Measurements from ENCODE around the gene VWF. TPM values are rescaled to one million over a fixed set of nuclear protein-coding genes. Genes with fewer than 3 reads are reported as not detected.

Gene VWF
- total and polyA plus RNA-seq, 2 experiments from 2014 or later: 0.42 to 0.56 TPM

DNA sequence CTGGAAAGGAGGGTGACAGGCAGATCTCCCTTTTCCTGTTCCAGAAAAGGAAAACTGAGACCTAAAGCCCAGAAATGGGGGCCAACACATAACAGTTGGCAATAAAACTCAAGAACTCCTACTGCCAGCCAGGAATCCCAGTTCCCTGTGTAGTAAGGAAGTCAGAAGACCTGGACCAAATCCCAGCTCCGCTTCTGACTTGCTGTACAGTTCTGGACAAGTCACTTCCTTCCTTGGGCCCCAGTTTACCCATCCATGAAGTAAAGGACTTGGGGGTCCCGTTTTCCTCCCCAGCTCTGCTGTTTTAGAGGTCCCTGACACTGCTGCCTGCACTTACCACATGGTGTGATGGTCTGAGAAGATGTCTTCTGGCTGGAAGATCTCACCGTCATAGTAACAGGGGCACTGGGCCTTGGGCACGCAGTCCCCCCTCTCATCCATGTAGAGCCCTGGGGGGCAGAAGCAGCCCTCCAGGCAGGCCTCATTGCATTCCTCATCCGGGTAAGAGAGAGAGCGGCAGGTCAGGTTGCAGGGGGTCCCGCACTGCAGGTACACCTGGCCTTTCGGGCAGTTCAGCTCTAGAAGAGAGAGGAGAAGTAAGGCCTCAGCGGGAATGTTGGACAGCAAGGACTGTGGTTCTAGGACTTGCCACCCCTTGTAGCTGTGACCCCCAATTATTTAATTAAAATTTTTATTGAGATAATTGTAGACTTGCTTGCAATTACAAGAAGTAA lies 72.1 kb downstream of the VWF start:
- no peaks in the 10 kb centered on the region for H3K79me2 ChIP-seq (replicated peaks; ENCODE audit: insufficient read depth)
- 0 out of 2 replicates have a peak, but pooled peaks cover 3% of the 10 kb centered on the region for H3K9me2 ChIP-seq (ENCODE audit: insufficient read depth)
- no peak overlapping the region for H3K27ac Mint-ChIP-seq
- H3K4me3 Mint-ChIP-seq: no peak overlapping the region
- H3K27ac ChIP-seq (ENCODE audit: low read depth): no peak overlapping the region
- no peak overlapping the region for H3K4me2 ChIP-seq
- TF ChIP-seq, protein P1, sequence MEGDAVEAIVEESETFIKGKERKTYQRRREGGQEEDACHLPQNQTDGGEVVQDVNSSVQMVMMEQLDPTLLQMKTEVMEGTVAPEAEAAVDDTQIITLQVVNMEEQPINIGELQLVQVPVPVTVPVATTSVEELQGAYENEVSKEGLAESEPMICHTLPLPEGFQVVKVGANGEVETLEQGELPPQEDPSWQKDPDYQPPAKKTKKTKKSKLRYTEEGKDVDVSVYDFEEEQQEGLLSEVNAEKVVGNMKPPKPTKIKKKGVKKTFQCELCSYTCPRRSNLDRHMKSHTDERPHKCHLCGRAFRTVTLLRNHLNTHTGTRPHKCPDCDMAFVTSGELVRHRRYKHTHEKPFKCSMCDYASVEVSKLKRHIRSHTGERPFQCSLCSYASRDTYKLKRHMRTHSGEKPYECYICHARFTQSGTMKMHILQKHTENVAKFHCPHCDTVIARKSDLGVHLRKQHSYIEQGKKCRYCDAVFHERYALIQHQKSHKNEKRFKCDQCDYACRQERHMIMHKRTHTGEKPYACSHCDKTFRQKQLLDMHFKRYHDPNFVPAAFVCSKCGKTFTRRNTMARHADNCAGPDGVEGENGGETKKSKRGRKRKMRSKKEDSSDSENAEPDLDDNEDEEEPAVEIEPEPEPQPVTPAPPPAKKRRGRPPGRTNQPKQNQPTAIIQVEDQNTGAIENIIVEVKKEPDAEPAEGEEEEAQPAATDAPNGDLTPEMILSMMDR (conservative IDR thresholded peaks at IDR 0.05; ENCODE audit: low read depth in 2 of 2): no peak
- TF ChIP-seq, protein P2, sequence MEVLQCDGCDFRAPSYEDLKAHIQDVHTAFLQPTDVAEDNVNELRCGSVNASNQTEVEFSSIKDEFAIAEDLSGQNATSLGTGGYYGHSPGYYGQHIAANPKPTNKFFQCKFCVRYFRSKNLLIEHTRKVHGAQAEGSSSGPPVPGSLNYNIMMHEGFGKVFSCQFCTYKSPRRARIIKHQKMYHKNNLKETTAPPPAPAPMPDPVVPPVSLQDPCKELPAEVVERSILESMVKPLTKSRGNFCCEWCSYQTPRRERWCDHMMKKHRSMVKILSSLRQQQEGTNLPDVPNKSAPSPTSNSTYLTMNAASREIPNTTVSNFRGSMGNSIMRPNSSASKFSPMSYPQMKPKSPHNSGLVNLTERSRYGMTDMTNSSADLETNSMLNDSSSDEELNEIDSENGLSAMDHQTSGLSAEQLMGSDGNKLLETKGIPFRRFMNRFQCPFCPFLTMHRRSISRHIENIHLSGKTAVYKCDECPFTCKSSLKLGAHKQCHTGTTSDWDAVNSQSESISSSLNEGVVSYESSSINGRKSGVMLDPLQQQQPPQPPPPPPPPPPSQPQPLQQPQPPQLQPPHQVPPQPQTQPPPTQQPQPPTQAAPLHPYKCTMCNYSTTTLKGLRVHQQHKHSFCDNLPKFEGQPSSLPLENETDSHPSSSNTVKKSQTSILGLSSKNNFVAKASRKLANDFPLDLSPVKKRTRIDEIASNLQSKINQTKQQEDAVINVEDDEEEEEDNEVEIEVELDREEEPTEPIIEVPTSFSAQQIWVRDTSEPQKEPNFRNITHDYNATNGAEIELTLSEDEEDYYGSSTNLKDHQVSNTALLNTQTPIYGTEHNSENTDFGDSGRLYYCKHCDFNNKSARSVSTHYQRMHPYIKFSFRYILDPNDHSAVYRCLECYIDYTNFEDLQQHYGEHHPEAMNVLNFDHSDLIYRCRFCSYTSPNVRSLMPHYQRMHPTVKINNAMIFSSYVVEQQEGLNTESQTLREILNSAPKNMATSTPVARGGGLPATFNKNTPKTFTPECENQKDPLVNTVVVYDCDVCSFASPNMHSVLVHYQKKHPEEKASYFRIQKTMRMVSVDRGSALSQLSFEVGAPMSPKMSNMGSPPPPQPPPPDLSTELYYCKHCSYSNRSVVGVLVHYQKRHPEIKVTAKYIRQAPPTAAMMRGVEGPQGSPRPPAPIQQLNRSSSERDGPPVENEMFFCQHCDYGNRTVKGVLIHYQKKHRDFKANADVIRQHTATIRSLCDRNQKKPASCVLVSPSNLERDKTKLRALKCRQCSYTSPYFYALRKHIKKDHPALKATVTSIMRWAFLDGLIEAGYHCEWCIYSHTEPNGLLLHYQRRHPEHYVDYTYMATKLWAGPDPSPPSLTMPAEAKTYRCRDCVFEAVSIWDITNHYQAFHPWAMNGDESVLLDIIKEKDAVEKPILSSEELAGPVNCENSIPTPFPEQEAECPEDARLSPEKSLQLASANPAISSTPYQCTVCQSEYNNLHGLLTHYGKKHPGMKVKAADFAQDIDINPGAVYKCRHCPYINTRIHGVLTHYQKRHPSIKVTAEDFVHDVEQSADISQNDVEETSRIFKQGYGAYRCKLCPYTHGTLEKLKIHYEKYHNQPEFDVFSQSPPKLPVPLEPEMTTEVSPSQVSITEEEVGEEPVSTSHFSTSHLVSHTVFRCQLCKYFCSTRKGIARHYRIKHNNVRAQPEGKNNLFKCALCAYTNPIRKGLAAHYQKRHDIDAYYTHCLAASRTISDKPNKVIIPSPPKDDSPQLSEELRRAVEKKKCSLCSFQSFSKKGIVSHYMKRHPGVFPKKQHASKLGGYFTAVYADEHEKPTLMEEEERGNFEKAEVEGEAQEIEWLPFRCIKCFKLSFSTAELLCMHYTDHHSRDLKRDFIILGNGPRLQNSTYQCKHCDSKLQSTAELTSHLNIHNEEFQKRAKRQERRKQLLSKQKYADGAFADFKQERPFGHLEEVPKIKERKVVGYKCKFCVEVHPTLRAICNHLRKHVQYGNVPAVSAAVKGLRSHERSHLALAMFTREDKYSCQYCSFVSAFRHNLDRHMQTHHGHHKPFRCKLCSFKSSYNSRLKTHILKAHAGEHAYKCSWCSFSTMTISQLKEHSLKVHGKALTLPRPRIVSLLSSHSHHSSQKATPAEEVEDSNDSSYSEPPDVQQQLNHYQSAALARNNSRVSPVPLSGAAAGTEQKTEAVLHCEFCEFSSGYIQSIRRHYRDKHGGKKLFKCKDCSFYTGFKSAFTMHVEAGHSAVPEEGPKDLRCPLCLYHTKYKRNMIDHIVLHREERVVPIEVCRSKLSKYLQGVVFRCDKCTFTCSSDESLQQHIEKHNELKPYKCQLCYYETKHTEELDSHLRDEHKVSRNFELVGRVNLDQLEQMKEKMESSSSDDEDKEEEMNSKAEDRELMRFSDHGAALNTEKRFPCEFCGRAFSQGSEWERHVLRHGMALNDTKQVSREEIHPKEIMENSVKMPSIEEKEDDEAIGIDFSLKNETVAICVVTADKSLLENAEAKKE (CRISPR knock-in tag; IDR thresholded peaks at IDR 0.05): no peak
- TF ChIP-seq POLR2AphosphoS5 (IDR thresholded peaks at IDR 0.05; ENCODE audit: low read depth) (no peak), EZH2phosphoT487 (IDR thresholded peaks at IDR 0.05; ENCODE audit: unreplicated experiment) (no peak), NANOG (IDR thresholded peaks at IDR 0.05; ENCODE audit: borderline replicate concordance) (no peak), EZH2 (IDR thresholded peaks at IDR 0.05; ENCODE audit: low read depth, unreplicated experiment) (no peak), ZNF331 (CRISPR knock-in tag; IDR thresholded peaks at IDR 0.05; ENCODE audit: low read depth) (no peak), CREB1 (CRISPR knock-in tag; IDR thresholded peaks at IDR 0.05; ENCODE audit: low read depth) (no peak), JUNB (IDR thresholded peaks at IDR 0.05; ENCODE audit: unreplicated experiment) (no peak)
- TF ChIP-seq, protein P3, sequence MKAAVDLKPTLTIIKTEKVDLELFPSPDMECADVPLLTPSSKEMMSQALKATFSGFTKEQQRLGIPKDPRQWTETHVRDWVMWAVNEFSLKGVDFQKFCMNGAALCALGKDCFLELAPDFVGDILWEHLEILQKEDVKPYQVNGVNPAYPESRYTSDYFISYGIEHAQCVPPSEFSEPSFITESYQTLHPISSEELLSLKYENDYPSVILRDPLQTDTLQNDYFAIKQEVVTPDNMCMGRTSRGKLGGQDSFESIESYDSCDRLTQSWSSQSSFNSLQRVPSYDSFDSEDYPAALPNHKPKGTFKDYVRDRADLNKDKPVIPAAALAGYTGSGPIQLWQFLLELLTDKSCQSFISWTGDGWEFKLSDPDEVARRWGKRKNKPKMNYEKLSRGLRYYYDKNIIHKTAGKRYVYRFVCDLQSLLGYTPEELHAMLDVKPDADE (IDR thresholded peaks at IDR 0.05): no peak
- TF ChIP-seq, protein P4, sequence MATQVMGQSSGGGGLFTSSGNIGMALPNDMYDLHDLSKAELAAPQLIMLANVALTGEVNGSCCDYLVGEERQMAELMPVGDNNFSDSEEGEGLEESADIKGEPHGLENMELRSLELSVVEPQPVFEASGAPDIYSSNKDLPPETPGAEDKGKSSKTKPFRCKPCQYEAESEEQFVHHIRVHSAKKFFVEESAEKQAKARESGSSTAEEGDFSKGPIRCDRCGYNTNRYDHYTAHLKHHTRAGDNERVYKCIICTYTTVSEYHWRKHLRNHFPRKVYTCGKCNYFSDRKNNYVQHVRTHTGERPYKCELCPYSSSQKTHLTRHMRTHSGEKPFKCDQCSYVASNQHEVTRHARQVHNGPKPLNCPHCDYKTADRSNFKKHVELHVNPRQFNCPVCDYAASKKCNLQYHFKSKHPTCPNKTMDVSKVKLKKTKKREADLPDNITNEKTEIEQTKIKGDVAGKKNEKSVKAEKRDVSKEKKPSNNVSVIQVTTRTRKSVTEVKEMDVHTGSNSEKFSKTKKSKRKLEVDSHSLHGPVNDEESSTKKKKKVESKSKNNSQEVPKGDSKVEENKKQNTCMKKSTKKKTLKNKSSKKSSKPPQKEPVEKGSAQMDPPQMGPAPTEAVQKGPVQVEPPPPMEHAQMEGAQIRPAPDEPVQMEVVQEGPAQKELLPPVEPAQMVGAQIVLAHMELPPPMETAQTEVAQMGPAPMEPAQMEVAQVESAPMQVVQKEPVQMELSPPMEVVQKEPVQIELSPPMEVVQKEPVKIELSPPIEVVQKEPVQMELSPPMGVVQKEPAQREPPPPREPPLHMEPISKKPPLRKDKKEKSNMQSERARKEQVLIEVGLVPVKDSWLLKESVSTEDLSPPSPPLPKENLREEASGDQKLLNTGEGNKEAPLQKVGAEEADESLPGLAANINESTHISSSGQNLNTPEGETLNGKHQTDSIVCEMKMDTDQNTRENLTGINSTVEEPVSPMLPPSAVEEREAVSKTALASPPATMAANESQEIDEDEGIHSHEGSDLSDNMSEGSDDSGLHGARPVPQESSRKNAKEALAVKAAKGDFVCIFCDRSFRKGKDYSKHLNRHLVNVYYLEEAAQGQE (IDR thresholded peaks at IDR 0.05; ENCODE audit: unreplicated experiment): no peak
- H3K9me3 Mint-ChIP-seq: no peaks in the 10 kb centered on the region
- H3K27me3 ChIP-seq (ENCODE audit: insufficient read depth): peaks cover 12% of the 10 kb centered on the region
- no peaks in the 10 kb centered on the region for H3K4me1 ChIP-seq (ENCODE audit: insufficient read depth)
- H3F3A ChIP-seq (replicated peaks; ENCODE audit: low read depth): no peaks in the 10 kb centered on the region
- H3K4me1 Mint-ChIP-seq: peaks cover 11% of the 10 kb centered on the region
- H2AFZ ChIP-seq: no peak overlapping the region
- no peak for DNase-seq (ENCODE audit: low spot score)
- no peak for ATAC-seq
- no peaks in the 10 kb centered on the region for H4K20me1 ChIP-seq (replicated peaks; ENCODE audit: insufficient read depth)
- H3K36me3 ChIP-seq (ENCODE audit: insufficient read depth): no peaks in the 10 kb centered on the region
- no peak overlapping the region for H3K4me3 ChIP-seq
- H3K36me3 Mint-ChIP-seq (ENCODE audit: low read depth): no peaks in the 10 kb centered on the region
- no peaks in the 10 kb centered on the region for H3K27me3 Mint-ChIP-seq (ENCODE audit: insufficient read depth, low read depth, poor library complexity)
